GM18868 (cell line): ENCODE data around the gene POLA1.

Source experiments
- ATAC-seq: cut with Tn5 transposase; IDR thresholded peaks from one replicate; pipeline ENCODE4 v1.9.1; 2021; ENCODE audit warnings: mild to moderate bottlenecking, moderate library complexity; ENCODE audit not compliant: unreplicated experiment

POLA1 gene

DNA sequence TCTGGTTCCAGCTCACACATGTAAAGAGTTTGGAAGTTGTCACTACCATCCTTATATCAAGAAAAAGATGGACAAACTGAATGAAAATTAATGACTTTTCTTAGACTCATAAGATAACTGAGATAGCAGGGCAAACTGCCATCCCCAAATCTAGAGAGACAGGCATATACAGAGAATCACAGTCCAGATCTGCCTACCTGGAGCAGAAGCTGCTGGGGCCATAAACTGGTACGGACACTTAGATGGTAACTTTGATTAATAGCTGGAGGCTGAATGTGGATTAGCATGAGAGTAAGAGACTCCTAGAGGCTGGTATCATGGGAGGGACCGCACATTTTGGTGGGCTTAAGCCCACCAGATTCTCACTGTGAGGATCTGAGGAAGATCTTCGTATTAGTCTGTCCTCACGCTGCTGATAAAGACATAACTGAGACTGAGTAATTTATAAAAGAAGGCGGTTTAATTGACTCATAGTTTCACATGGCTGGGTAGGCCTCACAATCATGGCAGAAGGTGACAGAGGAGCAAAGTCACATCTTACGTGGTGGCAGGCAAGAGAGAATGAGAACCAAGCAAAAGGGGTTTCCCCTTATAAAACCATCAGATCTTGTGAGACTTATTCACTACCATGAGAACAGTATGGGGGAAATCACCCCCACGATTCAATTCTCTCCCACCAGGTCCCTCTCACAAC is 10.8 kb upstream of the POLA1 start:
- no peak for ATAC-seq

DNA sequence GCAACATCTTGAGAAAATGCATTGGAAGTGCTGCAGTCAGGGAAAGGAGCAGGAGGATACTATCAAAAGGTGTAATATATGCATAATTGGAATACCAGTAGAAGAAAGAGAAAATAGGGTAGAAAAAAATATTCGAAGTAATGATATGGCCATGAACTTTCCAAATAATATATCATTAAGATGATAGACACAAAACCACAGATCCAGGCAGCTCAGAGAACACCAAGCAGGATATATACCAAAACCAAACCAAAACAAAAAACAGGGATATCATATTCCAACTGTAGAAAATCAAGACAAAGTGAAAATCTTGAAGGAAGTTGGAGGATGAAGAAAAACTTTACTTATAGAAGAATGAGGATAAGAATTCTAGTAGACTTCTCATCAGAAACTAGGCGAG is 9.7 kb upstream of the POLA1 start:
- ATAC-seq: no peak

DNA sequence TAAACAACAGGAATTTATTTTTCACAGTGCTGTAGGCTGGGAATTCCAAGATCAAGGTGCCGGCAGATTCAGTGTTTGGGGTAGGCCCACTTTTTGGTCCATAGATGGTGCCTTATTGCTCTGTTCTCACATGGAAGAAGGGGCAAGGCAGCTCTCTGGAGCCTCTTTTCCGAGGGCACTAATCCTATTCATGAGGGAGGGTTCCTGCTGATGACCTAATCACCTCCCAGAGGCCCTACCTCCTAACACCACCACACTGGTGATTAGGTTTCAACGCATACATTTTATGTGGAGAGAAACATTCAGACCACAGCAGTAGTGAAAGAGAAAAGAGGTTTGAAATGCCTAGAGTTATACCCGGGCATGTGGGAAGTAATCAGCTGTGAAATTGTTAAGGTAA is 1.4 kb upstream of the POLA1 start:
- no peak for ATAC-seq

DNA sequence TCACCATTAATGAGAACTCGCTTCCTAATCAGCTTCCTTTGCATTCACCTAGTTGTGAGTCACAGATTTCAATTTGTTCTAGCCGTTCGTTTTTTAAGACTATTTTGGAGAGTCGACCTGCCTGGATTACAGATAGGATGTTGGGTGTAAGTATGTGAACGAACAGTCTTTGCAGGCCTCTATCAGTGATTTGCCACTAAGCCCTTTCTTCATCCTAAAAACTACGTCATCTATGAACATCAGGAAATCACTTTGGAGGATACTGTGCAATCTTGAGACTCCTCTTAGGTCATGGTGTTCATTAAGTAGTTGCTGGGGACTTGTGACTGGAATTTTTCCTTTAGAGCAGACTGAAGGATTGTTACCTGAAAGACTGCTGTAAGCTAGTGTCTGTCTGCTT is 1.1 kb downstream of the POLA1 start:
- ATAC-seq: no peak

DNA sequence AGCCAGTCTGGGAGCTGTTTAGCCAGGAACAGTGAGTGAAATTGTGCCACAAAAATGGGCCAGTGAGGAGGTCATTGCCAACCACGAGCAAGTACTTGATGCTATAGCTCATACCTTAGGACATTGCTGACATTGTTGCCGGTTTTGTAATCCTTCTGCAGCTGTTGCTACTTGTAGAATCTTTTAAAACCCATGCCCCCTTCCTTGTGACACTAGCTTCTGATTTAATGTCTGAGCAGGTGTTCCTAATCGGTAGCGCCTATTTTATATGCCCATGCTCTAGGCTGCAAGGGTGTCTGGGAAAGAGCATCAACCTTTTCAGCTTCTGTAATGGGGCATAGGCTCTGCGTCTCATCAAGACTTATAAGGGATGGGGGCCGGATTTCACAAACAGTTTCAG is 2.6 kb downstream of the POLA1 start:
- ATAC-seq: no peak

DNA sequence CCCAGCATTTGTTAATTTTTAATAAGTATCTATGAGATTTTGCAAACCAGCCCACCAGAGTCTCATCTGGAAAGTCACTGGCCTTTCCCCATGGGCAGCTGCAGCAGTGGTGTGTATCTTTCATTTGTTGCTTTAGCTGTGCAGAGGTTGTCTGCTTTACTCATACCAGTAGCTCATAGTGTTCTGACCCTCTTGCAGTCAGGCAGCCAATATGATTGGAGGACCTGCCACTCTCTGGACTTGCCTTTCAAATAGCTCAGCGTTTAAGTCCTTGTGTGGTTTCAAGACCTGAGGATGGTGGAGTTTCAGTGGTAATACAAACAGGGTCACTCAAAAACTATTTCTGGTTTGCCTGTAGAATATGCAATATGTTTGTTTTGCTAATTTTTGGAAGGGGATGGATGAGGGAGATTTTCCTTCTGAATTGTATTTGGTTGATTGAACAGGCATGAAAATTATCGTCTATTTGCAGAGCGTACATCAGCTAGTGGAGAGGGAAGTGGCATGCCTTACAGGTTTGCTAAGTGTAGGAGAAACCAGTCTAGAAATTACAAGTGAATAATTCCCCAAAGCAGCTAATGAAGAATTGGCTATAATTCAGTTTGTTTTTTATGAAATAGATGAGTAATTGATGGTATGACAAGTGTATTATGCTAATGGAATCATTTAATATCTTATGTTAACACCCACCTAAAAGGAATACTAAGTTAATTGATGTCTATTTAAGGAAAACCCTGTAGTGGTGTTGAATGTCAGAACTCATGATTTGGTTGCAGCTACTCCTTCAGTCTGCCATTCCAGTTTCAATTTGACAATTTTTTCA is 8.9 kb downstream of the POLA1 start:
- peak; percentile 98 for ATAC-seq

DNA sequence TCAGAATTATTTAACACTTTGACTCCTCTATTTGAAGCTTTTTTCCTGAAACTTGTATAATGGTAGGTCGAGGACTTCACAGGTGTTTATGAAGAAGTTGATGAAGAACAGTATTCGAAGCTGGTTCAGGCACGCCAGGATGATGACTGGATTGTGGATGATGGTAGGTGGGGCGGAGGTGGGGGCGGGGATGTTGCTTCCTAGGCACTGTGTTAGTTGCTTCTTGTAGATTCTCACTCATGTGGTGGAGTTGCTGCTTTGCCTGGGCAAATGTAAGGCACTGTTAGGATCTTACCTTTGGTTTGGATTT is 9.4 kb downstream of the POLA1 start:
- no peak for ATAC-seq

DNA sequence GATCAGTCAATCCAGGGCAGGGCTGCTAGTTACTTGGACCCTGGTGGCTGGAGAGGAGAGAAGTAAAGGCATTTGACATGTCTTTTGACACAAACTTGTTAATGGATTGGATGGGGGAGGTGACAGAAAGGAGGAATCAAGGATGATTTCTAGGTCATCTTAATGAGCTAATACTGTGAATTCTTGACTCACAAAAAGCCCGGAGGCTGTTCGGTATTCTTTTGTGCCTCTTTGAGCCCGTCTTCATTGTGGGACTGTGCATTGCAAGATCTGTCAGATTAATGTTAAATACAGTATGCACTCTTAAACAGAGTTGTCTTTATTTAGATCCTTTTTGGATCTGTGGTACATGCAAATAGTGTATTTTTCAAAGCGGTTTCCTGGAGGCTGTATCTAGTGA is 25.1 kb downstream of the POLA1 start:
- no peak for ATAC-seq

DNA sequence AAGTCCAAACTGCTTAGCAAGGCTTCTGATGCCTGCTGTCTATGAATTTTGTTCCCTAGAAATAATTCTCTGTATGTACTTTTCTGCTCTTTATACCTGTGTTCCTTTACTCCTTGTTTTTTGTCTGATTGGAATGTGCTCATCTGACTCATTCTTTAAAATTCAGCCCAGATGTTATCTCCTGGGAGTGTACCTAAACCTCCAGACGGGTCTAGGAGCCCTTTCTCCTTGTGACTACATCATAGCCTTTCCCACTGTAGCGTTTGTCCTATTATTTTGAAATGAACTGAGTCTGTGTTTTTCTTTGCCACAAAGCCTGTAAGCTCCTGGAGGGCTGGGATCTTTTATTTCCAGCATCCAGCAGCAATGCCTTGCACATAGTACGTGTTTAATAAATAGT is 26.3 kb downstream of the POLA1 start:
- ATAC-seq: no peak

DNA sequence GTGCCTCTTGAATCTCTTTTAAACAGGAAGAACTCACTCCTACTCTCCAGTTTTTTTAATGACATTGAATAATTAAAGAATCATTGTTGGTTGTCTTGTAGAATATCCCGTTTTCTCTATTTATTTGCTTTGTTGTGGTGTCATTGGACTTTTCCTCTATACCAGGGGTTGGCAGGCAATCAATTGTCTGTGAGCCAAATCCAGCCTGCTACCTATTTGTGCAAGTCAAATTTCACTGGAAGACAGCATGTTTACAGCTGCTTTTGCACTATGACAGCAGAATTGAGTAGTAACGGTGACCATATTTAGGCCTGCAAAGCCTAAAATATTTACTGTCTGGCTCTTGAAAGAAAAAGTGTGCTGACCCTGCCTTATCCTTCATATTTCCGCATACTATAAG is 34.8 kb downstream of the POLA1 start:
- no peak for ATAC-seq

DNA sequence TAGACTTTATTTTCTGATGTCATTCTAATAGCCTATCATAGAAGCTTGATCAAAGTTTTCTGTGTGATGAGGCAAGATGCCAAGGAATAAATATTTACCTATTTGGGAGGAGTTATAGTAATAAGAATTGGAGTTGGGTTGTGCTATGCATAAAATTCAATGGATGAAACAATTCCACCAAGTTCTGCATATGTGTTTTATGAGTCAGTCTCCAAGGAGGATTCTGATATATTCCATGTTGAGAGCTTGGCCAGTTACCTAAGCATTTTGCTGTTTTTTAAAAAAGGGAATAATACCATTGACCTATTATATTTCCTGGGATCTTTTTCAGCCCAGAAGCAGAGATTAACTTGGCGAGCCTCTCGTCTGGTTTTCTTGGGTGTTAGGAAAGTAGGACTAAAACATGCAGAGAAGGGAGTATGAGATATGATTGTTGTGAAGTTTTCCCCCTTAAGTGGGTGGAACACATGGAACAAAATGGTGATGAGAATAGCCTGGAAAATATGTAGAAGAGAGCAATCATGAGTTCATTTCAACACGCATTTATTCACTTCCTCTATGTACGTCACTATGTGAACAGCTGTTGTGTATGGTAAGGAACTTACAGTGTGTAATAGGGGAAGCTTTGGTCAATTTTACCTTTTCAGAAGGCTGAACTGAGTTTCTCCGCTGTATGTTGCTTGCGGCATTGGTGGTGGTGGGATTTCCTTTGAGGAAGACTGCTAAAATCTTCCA is 39.2 kb downstream of the POLA1 start:
- no peak for ATAC-seq

DNA sequence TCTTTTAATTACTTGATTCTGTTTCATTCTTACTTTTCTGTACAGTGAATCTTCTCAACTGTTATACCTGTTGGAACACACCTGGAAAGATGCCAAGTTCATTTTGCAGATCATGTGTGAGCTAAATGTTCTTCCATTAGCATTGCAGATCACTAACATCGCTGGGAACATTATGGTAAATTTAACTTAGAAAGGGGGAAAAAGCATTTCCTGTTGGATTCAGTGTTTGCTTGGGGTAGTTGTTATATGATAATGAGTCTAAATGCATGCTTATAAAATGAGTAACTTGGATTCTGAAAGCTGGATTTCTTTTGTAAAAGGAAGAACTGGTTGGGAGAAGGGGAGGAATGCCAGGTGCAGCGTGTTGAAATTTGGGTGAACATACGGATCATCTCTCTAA is 47.6 kb downstream of the POLA1 start:
- ATAC-seq: no peak

DNA sequence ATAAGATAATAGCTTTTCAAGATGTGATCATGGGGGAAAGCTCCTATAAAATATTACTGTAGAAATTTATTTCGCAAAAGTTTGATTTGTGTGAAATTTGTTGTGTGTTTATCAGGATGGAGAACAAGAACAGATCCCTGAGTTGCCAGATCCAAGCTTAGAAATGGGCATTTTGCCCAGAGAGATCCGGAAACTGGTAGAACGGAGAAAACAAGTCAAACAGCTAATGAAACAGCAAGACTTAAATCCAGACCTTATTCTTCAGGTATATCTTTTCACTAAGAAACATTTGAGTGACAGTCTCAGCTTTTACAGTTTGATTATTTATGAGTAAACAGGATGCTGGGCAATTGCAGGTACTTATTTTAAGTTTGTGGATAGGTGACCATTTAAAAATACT is 54.5 kb downstream of the POLA1 start:
- ATAC-seq: no peak

DNA sequence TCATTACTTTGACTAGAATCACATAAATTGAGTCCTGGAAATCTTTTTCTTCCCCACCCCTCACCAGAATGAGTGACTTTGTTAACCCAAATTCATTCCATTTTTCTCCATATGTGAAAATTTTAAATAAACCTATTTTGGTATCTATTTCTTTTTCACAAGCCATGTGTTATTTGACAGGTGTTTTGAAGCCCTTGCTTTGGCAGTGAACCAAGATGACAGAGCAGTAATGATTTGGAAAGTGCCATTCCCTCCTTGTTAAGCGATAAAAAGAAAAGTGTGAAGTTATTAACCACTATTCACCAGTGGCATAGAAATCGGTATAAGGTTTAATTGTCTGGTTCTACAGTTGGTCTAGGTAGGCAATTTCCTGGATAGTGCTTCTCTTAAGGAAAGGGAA is 66.1 kb downstream of the POLA1 start:
- no peak for ATAC-seq

DNA sequence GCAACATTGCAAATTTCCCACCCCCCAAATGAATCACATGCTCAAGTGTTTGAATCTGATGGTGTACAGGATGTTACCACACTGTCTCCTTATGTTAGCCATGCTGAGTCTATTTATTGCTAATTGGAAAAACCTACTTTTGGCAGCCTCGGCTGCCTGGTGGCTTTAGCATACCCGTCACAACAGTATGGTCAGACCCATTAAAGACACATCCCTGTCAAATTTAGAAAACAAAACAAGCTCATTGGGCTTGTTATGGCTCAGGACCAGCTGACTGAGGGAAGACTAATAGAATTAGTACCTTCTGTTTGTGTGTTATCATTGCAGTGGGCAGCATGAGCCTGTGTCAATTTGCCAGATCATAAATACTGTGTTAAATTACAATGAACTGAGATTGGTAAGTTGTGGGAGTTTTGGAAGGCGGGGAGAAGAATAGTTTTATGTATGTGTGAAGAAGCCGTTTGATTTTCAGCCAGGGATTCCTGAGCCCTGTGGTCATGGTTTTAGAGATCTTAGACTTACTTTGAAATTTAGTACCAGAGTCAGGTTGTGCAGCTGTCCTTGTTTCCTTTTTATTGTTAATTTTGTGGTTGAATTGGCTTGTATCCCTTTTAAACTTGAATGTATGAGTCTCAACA is 66.8 kb downstream of the POLA1 start:
- ATAC-seq: no peak

DNA sequence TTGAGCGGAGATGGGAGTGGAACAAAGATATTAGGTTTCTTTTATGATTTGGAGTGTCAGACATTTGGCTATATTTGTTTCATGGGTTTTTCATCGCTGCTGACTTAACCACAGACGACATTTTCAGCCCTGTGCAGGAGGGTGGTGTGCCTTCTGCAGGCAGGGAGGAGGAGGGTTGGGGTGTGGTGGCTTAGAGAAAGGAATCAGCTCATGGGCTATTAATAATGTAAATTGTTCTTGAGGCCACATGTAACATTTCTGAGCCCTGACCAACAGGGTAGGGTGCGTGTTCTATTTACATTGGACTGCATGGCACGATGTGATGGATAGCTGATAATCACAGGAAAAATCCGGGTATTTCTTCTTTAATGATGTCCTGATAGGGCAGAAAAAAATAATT is 67.6 kb downstream of the POLA1 start:
- ATAC-seq: no peak

DNA sequence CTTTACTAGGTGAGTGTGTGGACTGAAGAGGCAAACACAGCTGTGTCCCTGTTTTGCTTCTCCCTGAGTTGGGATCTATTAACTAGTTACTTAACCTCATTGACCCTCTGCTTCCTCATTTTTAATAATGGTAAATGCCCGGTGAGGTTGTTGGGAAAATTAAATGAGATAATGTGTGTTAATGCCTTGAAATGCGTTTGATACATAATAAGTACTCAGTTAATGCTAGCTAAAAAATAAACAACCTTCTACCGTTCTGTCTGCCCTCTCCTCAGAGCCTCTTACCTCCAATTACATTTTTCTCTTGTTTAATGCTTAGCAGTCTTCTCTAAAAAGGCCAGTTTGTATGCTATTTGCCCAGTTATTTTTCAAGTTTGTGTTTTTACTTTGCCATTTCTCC is 70.3 kb downstream of the POLA1 start:
- no peak for ATAC-seq

DNA sequence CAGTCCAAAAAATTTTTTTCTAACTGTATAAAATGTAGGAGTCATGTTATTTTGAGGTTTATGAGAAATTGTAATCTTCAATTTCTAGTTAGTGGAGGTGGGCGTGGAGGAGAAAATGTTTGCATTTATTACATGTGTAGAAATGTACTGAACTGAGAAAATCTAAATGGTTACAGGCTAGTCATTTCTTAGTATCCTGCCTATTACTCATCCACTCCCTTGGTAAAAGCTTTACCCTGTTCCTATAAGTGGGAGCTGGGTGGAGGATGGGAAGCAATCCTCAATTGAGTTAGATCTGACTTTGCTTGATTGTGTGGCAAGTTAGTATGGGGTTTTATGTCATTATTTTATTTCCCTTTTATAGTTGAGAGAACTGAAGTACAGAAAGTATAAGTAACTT is 73.8 kb downstream of the POLA1 start:
- no peak for ATAC-seq

DNA sequence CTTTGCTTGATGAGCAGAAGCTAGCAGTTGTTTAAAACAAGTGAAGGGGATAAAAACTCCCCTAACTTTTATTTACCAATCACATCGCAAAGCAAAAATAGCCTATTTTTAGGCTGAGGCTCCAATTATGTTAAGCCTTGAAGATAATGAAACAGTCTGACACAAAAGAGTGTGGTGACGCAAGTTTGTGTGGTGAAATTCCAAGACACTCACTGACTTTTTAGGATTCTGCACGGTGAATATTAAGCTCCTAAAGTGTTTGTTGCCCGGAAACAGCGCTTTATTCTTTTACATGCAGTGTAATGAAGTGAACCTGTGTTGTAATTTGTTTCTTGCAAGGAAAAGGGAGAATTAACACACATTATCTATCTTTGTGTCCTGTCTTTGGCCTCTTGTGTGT is 74.8 kb downstream of the POLA1 start:
- ATAC-seq: no peak

DNA sequence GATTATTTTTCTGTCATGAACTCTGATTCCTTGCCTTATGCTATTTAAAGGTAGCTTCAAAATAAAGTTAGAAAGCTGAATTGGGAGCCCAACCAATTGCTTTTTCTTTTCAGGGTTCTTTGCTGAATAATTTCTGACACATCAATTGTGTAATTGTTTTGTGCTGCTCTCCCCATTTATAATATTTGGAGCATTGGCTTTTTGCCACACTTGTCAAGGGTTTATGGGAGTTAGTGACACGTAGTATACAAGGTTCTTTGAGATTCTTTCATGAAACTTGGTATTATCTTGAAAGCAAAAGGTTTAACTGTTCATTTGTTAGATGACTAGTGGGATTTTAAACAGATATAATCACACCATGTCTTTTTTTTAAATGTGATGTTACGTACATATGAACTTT is 80.9 kb downstream of the POLA1 start:
- no peak for ATAC-seq

DNA sequence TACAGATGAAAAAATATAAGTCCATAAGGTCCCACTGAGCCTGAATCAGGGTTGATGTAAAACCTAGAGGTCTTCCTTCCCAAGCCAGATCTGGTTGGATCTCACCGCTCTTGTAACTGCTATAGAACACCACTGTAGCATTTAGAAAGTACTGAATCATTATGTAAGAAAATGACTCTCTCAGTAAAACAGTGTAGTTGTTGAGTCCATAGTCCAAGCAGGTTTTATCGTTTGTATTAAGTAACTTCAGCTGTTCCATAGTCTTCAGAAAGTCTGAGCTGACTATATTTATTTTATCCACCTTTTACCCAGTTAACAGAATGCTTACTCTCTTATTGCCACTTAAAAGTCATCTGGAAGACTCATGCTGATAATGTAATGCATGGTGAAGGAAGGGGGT is 82.2 kb downstream of the POLA1 start:
- no peak for ATAC-seq

DNA sequence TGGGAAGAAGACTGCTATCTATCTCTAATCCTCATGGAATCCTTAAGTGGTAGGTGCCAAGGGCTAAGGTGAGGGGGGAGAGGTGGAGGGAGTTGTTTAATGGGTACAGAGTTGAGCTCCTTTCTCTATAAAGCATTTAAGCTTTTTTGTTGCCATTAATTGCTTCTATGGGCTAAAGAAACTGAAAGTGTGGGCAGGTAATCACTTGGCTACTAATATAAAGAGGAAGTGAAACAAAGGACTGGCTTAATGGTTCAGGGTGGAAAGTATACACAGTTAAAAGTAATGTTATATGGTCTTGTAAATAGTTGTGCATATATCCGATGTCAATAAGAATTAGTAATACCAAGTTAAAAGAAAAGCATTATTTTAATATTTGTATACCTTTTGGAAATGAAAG is 83.9 kb downstream of the POLA1 start:
- peak; percentile 99 for ATAC-seq
